T follicular helper cell (primary cell): ENCODE results near the gene CTSA.
"Not testable (repeated sequence)": the region's sequence is repeated elsewhere in the genome, so short reads cannot be mapped to it uniquely, and the experiment has no call there.

Experiments
- DNase-seq: peaks from one replicate; pipeline ENCODE4 v3.0.0-alpha.2; 2020; ENCODE audit warnings: low read depth

Gene CTSA

DNA sequence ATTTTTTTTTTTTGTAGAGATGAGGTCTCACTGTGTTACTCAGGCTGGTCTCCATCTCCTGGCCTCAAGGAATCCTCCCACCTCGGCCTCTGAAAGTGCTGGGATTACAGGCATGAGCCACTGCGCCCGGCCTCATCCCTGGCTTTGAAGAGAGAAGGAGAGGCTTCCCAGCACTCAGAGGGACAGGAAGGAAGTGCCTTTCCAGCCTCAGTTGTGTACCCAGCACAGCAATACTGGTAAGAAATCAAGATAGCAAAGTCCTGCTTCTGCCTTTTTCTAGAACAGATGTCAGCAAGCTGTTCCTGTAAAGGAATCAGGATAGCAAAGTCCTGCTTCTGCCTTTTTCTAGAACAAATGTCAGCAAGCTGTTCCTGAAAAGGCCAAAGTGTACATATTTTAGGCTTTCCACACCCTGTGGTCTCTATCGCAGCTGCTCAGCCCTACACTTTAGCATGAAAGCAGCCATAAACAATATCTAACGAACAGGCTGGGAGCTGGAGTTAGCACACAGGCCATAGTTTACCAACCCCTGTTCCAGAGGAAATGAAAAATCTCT, 27.1 kb downstream of the CTSA start:
- DNase-seq = no peak

DNA sequence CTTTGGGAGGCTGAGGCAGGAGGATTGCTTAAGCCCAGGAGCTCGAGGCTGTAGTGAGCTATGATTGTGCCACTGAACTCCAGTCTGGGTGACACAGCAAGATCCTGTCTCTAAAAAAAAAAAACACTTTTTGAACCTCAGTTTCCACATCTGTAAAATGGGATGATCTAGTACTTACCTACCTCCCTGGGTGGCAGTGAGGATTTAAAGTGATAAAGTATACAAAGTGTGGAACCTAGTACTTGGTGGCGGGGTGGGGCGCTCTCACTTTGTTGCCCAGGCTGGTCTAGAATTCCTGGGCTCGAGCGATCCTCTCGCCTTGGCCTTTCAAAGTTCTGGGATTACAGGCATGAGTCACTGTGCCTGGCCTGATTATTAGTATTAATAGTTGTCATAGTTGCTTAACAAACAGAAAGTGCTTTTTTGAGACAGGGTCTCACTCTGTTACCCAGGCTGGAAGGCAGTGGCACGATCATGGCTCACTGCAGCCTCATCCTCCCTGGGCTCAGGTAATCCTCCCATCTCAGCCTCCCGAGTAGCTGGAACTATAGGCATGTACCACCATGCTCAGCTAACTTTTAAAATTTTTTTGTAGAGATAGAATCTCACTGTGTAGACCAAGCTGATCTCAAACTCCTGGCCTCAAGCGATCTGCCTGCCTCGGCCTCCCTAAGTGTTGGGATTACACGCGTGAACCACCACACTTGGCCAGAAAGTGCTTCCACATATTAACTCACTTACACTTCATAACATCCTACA, 27.8 kb downstream of the CTSA start:
- no peak for DNase-seq

DNA sequence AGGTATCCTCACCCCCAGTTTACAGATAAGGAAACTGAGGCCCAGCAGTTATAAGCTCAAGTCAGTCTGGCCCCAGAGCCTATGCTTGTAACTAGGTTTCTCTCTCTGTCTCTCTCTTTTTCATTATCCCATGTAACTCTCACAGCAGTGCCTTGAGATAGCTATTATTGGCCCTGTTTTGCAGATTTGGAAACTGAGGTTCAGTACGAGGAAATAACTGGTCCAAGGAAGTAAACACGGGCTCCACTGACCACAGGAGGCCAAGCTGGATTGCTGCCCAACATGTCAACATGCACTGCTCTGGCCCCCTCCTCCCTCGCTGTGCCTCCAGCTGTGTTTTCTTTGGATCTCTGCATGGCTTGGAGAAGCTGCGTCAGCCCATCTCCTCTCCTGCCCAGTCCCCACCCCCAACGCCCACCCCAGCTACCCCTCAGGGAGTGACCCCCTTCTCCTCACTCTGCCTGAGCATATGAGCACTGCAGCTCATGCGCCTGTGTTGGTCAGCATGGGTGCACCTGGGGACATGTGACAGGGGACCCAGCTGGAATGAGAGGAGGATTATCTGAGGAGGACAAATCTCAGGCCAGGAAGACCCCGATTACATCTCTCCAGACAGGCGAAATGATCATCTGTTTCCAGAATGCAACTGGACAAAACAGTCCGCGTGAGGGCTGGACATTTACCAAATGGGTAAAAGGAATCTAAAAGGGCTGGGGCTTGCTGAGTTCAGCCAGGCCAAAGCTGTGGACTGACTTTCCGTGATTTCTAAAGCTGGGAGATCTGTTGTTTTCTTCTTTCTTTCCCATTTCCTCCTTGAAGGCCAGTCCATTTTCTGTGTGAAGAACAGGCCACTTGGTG, 28.6 kb downstream of the CTSA start:
- DNase-seq = no peak

DNA sequence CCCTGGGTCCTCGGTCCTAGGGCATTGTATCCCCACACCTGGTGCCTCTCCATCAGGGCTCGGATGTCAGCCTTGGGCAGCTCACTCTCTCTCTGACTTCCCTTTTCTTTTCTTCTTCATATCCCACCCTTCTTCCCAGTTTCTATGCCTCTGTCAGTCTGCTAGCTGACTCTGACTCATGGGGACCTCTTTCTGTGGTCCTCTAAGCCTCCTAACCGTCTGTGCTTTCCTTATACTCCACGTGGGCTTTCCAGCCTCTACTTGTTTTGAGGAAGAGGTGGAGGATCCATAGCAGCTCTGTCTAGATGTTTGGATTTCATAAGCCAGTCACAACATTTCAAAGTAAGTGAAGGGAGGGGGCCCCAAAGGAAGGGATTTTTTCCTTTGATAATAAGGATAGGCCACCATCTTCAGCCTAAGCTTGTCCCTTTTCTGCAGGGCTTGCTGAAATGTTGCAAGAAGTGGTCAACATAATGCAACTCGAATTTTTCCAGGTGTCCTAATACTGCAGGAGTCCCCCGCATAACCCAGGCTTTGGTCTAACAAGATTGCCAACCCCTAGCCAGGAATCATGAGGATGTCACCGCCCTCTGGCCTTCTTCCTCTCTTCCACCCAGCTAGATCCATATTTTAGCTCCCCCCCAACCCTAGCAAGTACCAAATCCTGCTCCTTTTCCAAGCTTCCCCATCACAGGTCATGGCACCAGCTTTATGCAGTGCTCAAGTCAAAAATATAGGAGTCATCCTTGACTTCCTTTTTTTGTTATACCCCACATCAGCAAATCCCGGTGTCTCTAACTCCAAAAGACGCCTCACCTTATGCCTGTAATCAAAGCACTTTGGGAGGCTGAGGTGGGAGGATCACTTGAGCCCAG, 29.6 kb downstream of the CTSA start:
- DNase-seq = no peak

DNA sequence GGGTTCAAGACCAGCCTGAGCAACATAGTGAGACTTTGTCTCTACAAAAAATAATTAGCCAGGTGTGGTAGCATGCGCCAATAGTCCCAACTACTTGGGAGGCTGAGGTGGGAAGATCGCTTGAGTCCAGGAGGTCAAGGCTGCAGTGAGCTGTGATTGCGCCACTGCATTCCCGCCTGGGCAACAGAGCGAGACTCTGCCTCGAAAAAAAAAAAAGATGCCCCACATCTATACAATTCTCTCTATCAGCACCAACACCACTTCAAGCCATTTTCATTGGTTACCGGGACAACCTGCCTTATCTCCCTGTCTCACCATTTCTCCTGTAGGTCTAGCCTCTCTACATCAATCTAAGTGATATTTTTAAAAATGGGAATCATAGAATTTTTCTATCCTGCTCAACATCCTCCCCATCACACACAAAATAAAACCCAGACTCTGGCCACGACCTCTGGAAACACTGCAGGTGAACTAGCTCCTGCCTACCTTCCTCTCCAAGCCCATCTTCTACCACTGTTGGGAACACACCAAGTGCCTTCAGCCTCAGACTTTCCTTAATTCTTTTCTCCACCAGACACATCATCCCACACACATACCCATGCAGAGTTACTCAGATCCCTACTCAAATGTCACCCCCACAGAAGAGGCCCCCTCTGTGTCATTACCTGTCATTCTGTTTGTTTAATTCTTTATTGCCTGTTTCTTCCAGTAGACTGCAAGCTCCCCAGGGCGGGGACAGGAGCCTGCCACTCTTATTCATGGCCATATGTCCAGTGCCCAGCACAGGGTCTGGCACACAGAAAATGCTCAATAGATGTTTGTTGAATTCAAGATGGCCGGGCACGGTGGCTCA, 30.4 kb downstream of the CTSA start:
- no peak for DNase-seq

DNA sequence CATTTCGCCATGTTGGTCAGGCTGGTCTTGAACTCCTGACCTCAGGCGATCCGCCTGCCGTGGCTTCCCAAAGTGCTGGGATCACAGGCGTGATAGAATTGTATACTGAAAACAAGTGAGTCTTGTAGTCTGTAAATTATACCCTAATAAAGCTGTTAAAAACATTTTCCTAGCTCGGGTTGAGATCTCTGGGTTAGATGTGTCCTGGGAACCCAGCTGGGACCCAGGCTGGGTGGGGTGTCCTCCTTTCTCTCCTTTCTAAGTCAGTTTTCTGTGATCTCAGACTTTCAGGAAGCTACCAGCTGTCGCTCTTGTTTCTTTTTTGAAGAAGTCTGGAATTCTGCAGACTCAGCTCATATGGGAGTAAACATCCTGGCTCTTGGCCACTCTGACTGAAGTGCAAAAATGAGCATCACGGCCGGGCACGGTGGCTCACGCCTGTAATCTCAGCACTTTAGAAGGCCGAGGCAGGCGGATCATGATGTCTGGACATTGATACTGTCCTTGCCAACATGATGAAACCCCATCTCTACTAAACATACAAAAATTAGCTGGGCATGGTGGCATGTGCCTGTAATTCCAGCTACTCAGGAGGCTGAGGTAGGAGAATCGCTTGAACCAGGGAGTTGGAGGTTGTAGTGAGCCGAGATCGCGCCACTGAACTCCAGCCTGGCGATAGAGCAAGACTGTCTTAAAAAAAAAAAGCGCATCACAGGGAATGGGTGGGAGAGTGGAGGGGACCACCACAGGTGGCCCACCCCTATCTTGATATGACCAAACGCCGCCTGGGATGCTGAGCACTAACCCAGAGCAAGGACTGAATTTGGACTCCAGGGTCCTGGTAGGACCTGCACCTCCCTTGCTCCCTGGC, 33.5 kb downstream of the CTSA start:
- DNase-seq = no peak

DNA sequence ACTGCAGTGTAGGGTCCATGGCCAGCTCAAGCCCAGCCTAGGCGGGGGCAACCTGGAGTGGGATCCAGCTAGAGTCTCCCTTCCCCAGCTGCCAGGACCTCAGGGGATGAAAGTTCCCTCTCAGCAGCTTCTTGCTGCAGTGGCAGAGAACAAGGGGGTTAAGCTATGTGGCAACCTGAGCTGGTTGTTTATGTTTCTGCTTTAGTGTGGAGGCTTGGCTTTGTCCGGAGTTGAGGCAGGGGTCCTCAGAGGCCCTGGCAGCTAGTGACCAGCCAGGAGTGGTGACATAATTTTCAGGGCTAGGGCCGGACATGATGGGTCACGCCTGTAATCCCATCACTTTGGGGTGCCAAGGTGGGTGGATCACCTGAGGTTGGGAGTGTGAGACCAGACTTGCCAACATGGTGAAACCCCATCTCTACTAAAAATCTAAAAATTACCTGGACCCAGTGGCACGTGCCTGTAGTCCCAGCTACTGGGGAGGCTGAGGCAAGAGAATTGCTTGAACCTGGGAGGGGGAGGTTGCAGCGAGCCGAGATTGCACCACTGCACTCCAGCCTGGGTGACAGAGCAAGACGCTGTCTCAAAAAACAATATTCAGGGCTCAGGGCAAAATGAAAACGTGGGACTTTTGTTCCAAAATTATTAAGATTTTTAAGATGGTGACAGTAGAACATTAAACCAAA, 34.8 kb downstream of the CTSA start:
- no peak for DNase-seq

DNA sequence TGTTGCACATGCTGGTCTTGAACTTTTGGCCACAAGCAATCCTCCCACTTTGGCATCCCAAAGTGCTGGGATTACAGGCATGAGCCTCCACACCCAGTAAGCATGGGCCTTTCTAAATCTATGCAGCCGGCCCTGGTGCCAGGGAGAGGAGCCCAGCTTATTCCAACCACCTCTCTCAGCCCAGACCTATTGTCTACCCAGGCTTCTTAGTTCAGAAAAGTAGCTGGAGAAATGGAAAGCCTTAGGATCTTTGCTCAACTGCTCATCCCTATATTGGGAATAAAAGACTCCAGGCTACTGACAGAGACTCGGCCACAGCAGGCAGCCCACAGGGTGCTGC, 35.6 kb downstream of the CTSA start:
- DNase-seq = no peak

DNA sequence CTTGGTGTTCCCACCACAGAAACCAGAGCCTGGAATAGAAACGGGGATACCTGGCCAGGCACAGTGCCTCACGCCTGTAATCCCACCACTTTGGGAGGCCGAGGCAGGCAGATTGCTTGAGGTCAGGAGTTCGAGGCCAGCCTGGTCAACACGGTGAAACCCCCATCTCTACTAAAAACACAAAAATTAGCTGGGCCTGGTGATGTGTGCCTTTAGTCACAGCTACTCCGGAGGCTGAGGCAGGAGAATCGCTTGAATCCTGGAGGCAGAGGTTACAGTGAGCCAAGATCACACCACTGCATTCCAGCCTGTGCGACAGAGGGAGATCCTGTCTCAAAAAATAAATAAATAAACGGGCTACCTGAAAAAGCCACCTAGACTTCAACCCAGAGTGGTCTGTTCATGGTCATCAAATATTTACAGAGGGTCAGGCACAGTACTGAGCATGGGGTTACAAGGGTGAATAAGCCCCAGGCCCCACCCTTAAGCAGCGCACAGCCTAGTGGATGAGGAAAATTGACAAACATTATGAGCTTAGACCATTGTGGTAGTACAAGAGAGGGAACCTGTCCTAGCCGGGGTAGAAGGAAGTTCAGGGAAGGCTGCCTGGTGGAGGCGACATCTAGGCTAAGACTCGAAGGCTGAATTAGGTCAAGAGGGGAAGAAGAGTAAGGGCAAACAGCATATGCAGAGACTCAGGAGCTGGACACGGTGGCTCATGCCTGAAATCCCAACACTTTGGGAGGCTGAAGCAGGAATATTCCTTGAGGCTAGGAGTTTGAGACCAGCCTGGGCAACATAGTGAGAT, 36.1 kb downstream of the CTSA start:
- DNase-seq = no peak

DNA sequence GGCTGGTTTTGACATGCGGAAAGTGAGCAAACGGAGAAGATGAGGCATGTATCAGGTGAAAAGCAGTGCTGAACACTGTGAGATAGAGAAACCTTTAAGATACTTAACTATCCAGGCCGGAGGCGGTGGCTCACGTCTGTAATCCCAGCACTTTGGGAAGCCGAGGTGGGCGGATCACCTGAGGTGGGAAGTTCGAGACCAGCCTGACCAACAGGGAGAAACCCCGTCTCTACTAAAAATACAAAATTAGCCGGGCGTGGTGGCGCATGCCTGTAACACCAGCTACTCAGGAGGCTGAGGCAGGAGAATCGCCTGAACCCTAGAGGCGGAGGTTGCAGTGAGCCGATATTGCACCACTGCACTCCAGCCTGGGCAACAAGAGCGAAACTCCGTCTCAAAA, 40.5 kb downstream of the CTSA start:
- DNase-seq = not testable (repeated sequence)

DNA sequence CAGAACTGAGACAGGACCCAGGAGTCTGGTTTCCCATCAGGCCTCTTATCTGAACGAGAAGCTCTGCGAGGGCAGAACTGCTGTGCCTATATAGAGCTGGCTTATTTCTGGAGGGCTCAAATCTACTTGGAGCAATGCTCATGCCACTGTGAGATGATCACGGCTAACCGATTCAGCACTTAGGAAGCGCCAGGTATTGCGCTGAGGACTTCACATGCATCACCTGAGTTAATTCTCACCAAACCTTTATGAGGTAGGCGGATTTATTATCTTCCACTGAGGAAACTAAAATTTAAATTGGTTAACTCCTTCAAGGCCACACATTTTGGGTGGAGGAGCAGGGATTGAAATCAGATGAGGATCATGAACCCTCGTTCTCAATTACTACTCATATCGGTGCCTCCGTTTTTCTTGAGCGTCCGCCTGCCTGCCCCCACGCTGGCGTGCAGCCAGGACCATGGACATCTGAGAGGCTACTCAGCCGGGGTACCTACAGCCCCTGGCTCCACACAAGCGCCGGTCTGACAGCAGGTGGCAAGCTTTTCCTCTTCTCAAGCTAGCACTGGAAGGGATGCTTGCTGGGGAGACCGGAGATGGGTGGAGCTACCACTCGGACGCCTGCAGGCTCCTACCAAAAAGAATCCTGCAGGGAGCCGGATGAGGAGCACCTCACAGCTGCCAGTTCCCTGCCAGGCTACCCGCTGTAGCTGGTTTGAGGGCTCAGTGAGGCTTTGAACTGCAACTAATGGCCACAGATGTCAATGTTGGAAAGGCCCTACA, 42.3 kb downstream of the CTSA start:
- DNase-seq = peak; percentile 39

DNA sequence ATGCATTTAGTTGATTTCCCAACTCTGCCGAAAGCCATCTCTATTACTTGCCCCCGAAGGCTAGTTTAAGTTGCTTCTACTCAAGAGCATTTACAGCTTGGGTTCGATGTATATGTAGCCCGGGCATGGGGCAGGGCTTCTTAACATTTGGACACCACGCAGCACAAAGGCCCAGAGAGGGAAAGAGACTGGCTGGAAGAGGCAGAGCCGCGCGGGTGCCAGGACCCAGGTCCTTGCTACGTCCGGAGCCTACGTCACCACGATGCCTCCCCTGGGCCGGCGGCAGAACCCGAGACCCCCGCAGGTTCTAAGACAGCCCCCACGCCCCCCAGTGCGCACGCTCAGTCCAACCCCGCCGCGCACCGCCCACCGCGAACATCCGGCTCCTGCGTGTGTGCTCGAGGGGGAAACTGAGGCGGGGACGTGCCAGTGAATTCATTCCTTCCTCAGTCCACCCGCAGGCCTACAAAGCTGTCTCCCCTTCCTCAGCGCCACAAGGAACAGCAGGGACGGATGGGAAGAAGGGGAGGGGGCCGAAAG, 43.0 kb downstream of the CTSA start:
- no peak for DNase-seq

DNA sequence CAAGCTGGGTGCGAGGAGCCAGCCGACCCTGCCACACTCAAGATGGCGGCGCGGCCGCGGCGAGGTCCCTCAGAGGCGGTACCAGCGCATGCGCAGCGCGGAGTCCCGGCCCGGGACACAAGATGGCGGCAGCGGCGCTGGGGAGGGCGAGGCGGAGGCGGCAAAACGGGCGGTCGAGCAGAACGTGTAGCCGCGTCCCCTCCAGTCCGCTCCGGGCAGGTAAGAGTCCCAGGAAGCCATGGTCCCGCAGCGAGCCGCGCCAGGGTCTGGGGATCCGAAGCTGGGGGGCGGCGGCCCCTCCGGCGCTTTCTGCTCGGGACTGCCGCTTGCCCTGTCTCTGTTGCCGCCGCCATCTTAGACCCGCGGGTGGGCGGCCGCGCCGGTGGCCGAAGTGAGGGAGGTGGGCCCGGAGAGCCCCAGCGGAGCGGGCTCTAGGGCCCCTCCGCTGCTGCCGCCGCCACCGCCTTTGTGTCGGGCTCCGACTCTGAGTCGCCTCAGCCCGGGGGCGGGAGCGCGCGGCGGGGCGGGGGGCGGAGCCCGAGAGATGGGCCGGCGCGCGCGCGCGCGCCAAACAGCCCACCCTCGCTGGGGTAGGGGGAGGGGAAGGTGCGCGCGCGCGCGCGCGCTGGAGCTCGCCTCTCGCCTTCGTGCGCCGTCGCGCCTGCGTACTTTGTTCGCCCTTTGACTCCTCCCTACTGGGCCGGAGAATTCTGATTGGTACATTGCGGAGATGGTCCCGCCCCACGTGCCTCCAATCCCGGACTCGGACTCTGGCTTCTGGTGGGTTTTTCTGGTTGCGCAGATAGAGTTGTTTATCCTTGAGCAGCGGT, 43.7 kb downstream of the CTSA start, which contains the start of gene PCIF1:
Gene PCIF1 (plus strand): TSS at position 98 of the 830 bp plus-strand sequence. CDS start 4,317 bp downstream, outside the sequence.
- DNase-seq = peak; percentile 97

DNA sequence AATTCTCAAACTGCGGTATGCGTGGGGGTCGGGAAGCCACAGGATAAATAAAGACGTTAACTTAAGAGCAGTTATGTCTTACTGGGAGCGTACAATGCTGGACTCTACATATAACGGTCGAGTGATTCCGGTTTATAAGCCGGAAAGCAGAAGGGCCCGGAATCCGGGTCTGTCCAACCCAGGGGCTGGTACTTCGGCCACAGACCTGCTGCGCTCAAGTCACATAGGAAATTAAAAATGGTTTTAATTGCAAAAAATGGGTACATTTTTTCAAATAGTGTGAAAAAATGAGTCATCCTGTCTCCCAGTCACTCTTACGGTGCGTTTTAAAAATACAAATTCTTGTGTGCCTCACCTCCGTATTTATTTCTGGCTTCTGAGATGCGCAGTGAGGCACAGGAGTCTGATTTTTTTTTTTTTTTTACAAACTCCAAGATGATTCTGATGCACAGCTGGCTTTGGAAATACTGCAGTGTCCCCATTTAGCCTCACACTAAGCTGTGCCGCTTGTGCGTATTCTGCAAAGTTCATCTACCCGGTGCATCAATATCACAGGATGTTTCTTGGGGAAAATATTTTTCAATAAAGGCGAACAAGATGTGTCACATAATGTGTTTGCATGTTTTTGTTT, 44.4 kb downstream of the CTSA start:
- DNase-seq = no peak

DNA sequence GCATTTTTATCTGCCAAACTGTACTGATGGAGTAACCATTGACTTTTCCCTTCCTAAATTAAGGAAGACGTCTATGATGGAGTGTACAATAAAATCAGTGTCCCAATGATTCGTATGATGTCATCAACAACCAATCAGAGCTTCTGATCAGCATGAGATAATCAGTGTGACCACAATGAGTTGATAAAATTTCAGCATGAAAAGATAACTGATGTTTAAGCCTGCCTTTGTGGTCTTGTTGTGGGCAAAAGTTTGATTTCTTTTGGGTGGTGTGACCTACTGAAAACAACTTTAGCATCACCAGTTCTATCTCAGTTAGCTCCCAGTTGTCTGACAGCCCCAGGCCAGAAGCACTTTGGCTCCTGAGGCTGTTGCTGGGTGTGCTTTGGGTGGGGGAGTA, 46.6 kb downstream of the CTSA start:
- DNase-seq = no peak
